ENCODE data around the gene MYL10. TPM values are rescaled to one million over a fixed set of nuclear protein-coding genes. Genes with fewer than 3 reads are reported as not detected.

MYL10 gene
- total and polyA plus RNA-seq, 10 of the 15 experiments (the other 5 are each of a cell fraction or from before 2014, with no cell fraction given) = not detected

DNA sequence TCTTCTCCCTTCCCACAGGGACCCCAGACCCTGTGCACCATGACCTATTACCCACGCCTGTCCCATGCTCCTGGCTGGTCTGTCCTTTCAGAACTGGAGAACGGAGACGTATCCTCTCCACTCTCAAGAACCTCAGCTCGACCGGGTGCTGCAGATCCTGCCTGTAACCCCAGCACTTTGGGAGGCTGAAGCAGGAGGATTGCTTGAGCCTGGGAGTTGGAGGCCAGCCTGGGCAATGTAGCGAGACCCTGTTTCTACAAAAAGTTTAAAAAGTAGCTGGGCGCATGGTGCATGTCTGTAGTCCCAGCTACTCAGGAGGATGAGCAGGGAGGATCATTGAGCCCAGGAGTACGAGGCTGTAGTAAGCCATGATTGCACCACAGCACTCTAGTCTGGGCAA is 37.2 kb upstream of the MYL10 start:
- no TSS peak for BruUV-seq (replicated peaks)
- intact Hi-C loops (cut with micrococcal nuclease; ENCODE audit: unreplicated experiment) = no loop called here
- SMC1A ChIA-PET (ENCODE audit: uncharacterized antibody, unreplicated experiment) = no interaction called here
- RAD21 ChIA-PET (ENCODE audit: unreplicated experiment) = interaction anchor here (0.6 kb wide), 1 partner anchor 424 kb away, joined by 3 read pairs; no protein-coding TSS in a partner anchor
- Histone ChIP-seq H3K4me1 (ENCODE audit: control insufficient read depth, insufficient read depth, low read length) (no peaks in the 10 kb centered on the region), H3K36me3 (ENCODE audit: control insufficient read depth in 2 of 2, insufficient read depth in 2 of 2, low read length in 1 of 2) (no peaks in the 10 kb centered on the region), H4K20me1 (ENCODE audit: control insufficient read depth, insufficient read depth) (no peaks in the 10 kb centered on the region), H2AFZ (ENCODE audit: control insufficient read depth, low read depth, low read length) (no peak overlapping the region), H3K9me3 (replicated peaks; ENCODE audit: control insufficient read depth, insufficient read depth, low read length) (peaks cover 3% of the 10 kb centered on the region; the same call in 1 of the 3 replicates), H3K79me2 (ENCODE audit: control insufficient read depth, insufficient read depth, low read length) (no peaks in the 10 kb centered on the region), H3K27me3 (replicated peaks in 1 of 2; ENCODE audit: control insufficient read depth in 2 of 2, insufficient read depth in 2 of 2, low read length in 1 of 2) (no peaks in the 10 kb centered on the region), H3K4me3 (no peak overlapping the region), H3K27ac (ENCODE audit: control insufficient read depth, insufficient read depth) (no peak overlapping the region), H3K9ac (ENCODE audit: control insufficient read depth, insufficient read depth, low read length) (no peak overlapping the region), H3K4me2 (ENCODE audit: control insufficient read depth, insufficient read depth) (no peak overlapping the region)
- in situ Hi-C loops (cut with MboI) = no loop called here
- FAIRE-seq = no peak
- TF ChIP-seq NFYB (IDR thresholded peaks at IDR 0.05; ENCODE audit: insufficient read depth, low read depth, low read length) (no peak), SUZ12 (IDR thresholded peaks at IDR 0.05; ENCODE audit: unreplicated experiment) (no peak), SPI1 (IDR thresholded peaks at IDR 0.05; ENCODE audit: borderline replicate concordance, insufficient read depth, low read depth, low read length) (no peak), FOXM1 (IDR thresholded peaks at IDR 0.05; ENCODE audit: low read depth, low read length) (no peak), YBX1 (IDR thresholded peaks at IDR 0.05) (no peak), CBX5 (IDR thresholded peaks at IDR 0.05; ENCODE audit: low read depth) (no peak), ATF7 (IDR thresholded peaks at IDR 0.05; ENCODE audit: low read depth) (no peak), SRF (IDR thresholded peaks at IDR 0.05; ENCODE audit: low read depth in 2 of 2, low read length in 2 of 2) (no peak), RCOR1 (conservative IDR thresholded peaks at IDR 0.05; ENCODE audit: low read depth, low read length) (no peak), TCF3 (IDR thresholded peaks at IDR 0.05; ENCODE audit: borderline replicate concordance, insufficient read depth, low read depth, low read length) (no peak)
- TF ChIP-seq, protein P1, sequence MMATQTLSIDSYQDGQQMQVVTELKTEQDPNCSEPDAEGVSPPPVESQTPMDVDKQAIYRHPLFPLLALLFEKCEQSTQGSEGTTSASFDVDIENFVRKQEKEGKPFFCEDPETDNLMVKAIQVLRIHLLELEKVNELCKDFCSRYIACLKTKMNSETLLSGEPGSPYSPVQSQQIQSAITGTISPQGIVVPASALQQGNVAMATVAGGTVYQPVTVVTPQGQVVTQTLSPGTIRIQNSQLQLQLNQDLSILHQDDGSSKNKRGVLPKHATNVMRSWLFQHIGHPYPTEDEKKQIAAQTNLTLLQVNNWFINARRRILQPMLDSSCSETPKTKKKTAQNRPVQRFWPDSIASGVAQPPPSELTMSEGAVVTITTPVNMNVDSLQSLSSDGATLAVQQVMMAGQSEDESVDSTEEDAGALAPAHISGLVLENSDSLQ (IDR thresholded peaks at IDR 0.05) = no peak
- TF ChIP-seq, protein P2, sequence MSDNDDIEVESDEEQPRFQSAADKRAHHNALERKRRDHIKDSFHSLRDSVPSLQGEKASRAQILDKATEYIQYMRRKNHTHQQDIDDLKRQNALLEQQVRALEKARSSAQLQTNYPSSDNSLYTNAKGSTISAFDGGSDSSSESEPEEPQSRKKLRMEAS (IDR thresholded peaks at IDR 0.05; ENCODE audit: low read depth, low read length) = no peak
- TF ChIP-seq, protein P3, sequence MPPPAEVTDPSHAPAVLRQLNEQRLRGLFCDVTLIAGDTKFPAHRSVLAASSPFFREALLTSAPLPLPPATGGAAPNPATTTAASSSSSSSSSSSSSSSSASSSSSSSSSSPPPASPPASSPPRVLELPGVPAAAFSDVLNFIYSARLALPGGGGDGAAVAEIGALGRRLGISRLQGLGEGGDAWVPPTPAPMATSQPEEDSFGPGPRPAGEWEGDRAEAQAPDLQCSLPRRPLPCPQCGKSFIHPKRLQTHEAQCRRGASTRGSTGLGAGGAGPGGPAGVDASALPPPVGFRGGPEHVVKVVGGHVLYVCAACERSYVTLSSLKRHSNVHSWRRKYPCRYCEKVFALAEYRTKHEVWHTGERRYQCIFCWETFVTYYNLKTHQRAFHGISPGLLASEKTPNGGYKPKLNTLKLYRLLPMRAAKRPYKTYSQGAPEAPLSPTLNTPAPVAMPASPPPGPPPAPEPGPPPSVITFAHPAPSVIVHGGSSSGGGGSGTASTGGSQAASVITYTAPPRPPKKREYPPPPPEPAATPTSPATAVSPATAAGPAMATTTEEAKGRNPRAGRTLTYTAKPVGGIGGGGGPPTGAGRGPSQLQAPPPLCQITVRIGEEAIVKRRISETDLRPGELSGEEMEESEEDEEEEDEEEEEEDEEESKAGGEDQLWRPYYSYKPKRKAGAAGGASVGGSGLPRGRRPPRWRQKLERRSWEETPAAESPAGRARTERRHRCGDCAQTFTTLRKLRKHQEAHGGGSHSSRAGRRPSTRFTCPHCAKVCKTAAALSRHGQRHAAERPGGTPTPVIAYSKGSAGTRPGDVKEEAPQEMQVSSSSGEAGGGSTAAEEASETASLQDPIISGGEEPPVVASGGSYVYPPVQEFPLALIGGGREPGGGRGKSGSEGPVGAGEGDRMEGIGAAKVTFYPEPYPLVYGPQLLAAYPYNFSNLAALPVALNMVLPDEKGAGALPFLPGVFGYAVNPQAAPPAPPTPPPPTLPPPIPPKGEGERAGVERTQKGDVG (CRISPR knock-in tag; IDR thresholded peaks at IDR 0.05) = no peak
- POLR2A ChIA-PET = no interaction called here
- 34% methylated on average over 8 of the region's 8 CpGs for WGBS (ENCODE audit: insufficient coverage, insufficient replicate concordance, low lambda C conversion rate, missing lambda C conversion rate)
- no peak for DNase-seq (ENCODE audit: low read depth, low spot score)
- CTCF ChIA-PET = no interaction called here
- no peak for ATAC-seq
